Common myeloid progenitor, CD34-positive (primary cell): ENCODE results near the gene CAPNS2.

ENCODE experiments used
- CTCF ChIA-PET: fragments of 350-600 bp; sonication (Branson Sonifier 250); formaldehyde crosslinking; loops from one replicate; lab custom pipeline; 2021; ENCODE audit warnings: antibody characterized with exemption; lab: Charles Lee
- POLR2A ChIA-PET: fragments of 350-600 bp; sonication (Branson Sonifier 250); formaldehyde crosslinking; loops from one replicate; lab custom pipeline; 2021; ENCODE audit warnings: antibody characterized with exemption; lab: Charles Lee
- DNase-seq, 3 donors: peaks; one replicate each; pipeline versions ENCODE4 v3.0.0 to v3.0.0-alpha.2; 2013
- H3K27ac ChIP-seq, 2 experiments: 1 replicate in 1 of 2; 2 replicates in 1 of 2; pipeline ENCODE4 v1.7.0; 2013; ENCODE audit warnings: inconsistent platforms in 2 of 2, low read length in 2 of 2, mild to moderate bottlenecking in 2 of 2, low read depth in 1 of 2, moderate library complexity in 1 of 2; ENCODE audit not compliant: severe bottlenecking in 2 of 2, insufficient read depth in 1 of 2, poor library complexity in 1 of 2
- H3K27me3 ChIP-seq, 5 experiments: replicated peaks in 2 of 5; 1 replicate in 3 of 5; 2 replicates in 2 of 5; pipeline versions ENCODE4 v1.6.1 to v1.7.0; 2013; ENCODE audit warnings: low read length in 4 of 5, mild to moderate bottlenecking in 2 of 5, moderate library complexity in 2 of 5, inconsistent platforms in 1 of 5; ENCODE audit not compliant: insufficient read depth in 5 of 5, control insufficient read depth in 4 of 5
- H3K36me3 ChIP-seq, 4 experiments: 1 replicate in 2 of 4; 2 replicates in 2 of 4; pipeline versions ENCODE4 v1.6.1 to v1.7.0; 2013; ENCODE audit warnings: low read length in 3 of 4, control low read depth in 1 of 4, mild to moderate bottlenecking in 1 of 4; ENCODE audit not compliant: control insufficient read depth in 4 of 4, insufficient read depth in 4 of 4
- H3K4me1 ChIP-seq, 4 experiments: 1 replicate in 3 of 4; 2 replicates in 1 of 4; pipeline versions ENCODE4 v1.6.1 to v1.7.1; 2013; ENCODE audit warnings: low read length in 3 of 4, mild to moderate bottlenecking in 3 of 4, control low read depth in 1 of 4, inconsistent platforms in 1 of 4, moderate library complexity in 1 of 4; ENCODE audit not compliant: control insufficient read depth in 4 of 4, insufficient read depth in 4 of 4; ENCODE audit errors: control extremely low read depth in 1 of 4
- H3K4me3 ChIP-seq, 7 experiments: 1 replicate in 4 of 7; 2 replicates in 3 of 7; pipeline versions ENCODE4 v1.5.1 to v1.7.0; 2013; ENCODE audit warnings: mild to moderate bottlenecking in 7 of 7, low read length in 6 of 7, moderate library complexity in 6 of 7, inconsistent platforms in 2 of 7, low read depth in 2 of 7, control low read depth in 1 of 7; ENCODE audit not compliant: insufficient read depth in 4 of 7, control insufficient read depth in 1 of 7; ENCODE audit errors: extremely low read depth in 1 of 7
- H3K9me3 ChIP-seq, 5 experiments: 1 replicate in 4 of 5; 2 replicates in 1 of 5; pipeline versions ENCODE4 v1.6.1 to v1.7.1; 2013; ENCODE audit warnings: low read length in 4 of 5, mild to moderate bottlenecking in 2 of 5, inconsistent platforms in 1 of 5, low read depth in 1 of 5, moderate library complexity in 1 of 5; ENCODE audit not compliant: control insufficient read depth in 4 of 5, insufficient read depth in 2 of 5; ENCODE audit errors: control extremely low read depth in 1 of 5
- WGBS: methylation state at CpG from one replicate; pipeline ENCODE4 v1.1.5; 2013; ENCODE audit not compliant: insufficient coverage; 5-methylcytosine and 5-hydroxymethylcytosine counted together

Gene CAPNS2

DNA sequence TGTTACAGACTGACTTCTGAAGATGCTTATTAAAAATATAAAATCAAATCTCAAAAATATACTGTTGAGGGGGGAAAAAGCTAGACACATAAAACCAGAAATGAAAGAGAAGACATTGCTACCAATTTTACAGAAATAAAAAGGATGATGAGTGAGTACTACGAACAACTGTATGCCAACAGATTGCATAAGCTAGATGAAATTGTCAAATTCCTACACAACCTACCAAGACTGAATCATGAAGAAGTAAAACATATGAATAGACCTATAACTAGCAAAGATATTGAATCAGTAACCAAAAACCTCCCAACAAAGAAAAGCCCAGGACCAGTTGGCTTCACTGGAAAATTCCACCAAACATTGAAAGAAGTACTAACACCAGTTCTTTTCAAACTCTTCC is 3.5 kb upstream of the CAPNS2 start:
- no CpG with 5 or more reads among the region's 1 CpG for WGBS
- POLR2A ChIA-PET, result no interaction called here
- CTCF ChIA-PET, result interaction anchor here (1.4 to 1.7 kb wide), 3 partner anchors 11 to 85 kb away, joined by 3 to 8 read pairs (median 3); no protein-coding TSS in a partner anchor
- H3K36me3 ChIP-seq, result peaks cover 2 to 48% (median 22%) of the 10 kb centered on the region in 4 experiments
- H3K27ac ChIP-seq, result no peak overlapping the region
- no peaks in the 10 kb centered on the region for H3K9me3 ChIP-seq
- peaks cover 0 to 8% (median 2%) of the 10 kb centered on the region in 4 experiments for H3K4me1 ChIP-seq
- no peak for DNase-seq
- H3K4me3 ChIP-seq, result no peak overlapping the region
- H3K27me3 ChIP-seq, result no peaks in the 10 kb centered on the region

DNA sequence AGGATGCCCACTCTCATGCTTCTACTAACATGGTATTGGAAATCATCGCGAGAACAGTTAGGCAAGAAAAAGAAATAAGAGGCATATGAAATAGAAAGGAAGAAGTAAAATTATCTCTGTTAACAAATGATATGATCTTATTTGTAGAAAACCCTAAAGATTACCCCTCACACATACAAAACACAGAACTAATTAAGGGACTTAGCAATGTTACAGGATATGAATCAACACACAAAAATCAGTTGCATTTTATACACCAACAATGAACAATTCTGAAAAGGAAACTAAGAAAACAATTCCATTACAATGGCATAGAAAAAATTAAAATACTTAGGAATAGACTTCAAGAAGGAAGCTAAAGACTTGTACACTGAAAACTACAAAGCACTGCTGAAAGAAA is 2.7 kb upstream of the CAPNS2 start:
- no peak for DNase-seq
- WGBS, result no CpG with 5 or more reads among the region's 2 CpGs
- CTCF ChIA-PET, result no interaction called here
- Histone ChIP-seq H3K36me3 (peaks cover 2 to 40% (median 21%) of the 10 kb centered on the region in 4 experiments), H3K4me1 (peaks cover 0 to 13% (median 4%) of the 10 kb centered on the region in 4 experiments), H3K4me3 (no peak overlapping the region), H3K27ac (no peak overlapping the region), H3K27me3 (no peaks in the 10 kb centered on the region), H3K9me3 (no peaks in the 10 kb centered on the region)
- POLR2A ChIA-PET, result no interaction called here

DNA sequence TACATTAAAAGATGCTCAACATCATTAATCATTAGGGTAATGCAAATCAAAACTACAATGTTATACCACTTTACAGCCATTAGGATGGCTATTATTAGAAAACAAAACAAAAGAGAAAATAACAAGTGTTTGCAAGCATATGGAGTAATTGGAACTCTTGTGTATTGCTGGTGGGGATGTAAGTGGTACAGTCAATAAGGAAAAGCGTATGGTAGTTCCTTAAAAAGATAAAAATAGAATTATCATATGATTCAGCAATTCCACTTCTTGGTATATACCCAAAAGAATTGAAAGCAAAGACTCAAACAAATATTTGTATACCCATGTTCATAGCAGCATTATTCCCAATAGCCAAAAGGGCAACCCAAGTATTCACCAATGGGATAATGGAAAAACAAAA is 1.4 kb upstream of the CAPNS2 start:
- peaks cover 0 to 13% (median 4%) of the 10 kb centered on the region in 4 experiments for H3K4me1 ChIP-seq
- CTCF ChIA-PET, result no interaction called here
- no peak overlapping the region for H3K4me3 ChIP-seq
- POLR2A ChIA-PET, result no interaction called here
- no peak overlapping the region for H3K27ac ChIP-seq
- peaks cover 2 to 33% (median 21%) of the 10 kb centered on the region in 4 experiments for H3K36me3 ChIP-seq
- H3K27me3 ChIP-seq, result no peaks in the 10 kb centered on the region
- DNase-seq, result no peak
- WGBS, result no CpG with 5 or more reads among the region's 1 CpG
- H3K9me3 ChIP-seq, result no peaks in the 10 kb centered on the region

DNA sequence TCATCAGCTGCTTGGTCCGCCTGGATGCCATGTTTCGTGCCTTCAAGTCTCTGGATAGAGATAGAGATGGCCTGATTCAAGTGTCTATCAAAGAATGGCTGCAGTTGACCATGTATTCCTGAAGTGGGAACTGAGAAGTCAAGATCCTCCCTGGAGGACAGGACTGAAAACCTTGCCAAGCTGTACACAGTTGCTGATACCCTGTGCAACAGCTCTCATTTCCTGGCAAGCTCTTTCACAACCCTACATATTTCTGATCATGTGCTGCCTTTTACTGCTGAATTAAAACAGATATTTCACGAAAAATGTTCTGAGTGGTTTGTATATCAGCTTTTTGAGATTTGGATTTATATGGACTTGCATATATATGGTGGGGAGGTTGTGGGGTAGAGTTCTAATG is 898 bp downstream of the CAPNS2 start:
- ChIA-PET POLR2A (interaction anchor here (0.6 kb wide), 1 partner anchor 45 kb away, joined by 3 read pairs; no protein-coding TSS in a partner anchor), CTCF (interaction anchor here (0.5 to 2.0 kb wide), 9 partner anchors 8 to 560 kb away, joined by 3 to 5 read pairs (median 4); no protein-coding TSS in a partner anchor)
- no peak overlapping the region for H3K4me3 ChIP-seq
- DNase-seq, result no peak
- H3K36me3 ChIP-seq, result peaks cover 0 to 21% (median 11%) of the 10 kb centered on the region in 4 experiments
- peaks cover 0 to 19% (median 4%) of the 10 kb centered on the region in 4 experiments for H3K4me1 ChIP-seq
- H3K27me3 ChIP-seq, result no peaks in the 10 kb centered on the region
- H3K9me3 ChIP-seq, result no peaks in the 10 kb centered on the region
- WGBS, result 90% methylated on average over 3 of the region's 3 CpGs
- no peak overlapping the region for H3K27ac ChIP-seq

DNA sequence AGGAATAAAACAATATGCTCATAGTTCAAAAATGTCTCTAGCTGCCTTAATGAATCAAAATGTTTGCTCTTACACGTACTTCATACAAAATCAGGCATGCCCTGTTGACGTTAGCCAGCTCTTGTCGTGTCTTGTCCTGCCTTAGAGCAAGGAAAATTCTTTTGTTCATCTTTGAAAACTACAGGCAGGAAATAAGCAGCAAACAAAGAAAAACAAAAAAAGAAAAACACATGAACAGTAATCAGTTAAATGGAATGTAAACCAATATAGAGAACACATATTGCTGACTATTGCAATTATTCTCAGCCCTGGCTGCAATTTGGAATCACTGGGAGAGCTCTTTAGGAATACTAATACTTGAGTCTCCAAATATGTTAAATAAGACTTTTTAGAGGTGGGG is 1.7 kb downstream of the CAPNS2 start:
- Histone ChIP-seq H3K36me3 (peaks cover 0 to 17% (median 9%) of the 10 kb centered on the region in 4 experiments), H3K4me1 (peaks cover 0 to 25% (median 4%) of the 10 kb centered on the region in 4 experiments), H3K9me3 (no peaks in the 10 kb centered on the region), H3K27ac (no peak overlapping the region), H3K27me3 (no peaks in the 10 kb centered on the region), H3K4me3 (no peak overlapping the region)
- POLR2A ChIA-PET, result interaction anchor here (0.6 kb wide), 1 partner anchor 46 kb away, joined by 3 read pairs; no protein-coding TSS in a partner anchor
- 100% methylated on average over 1 of the region's 3 CpGs for WGBS
- CTCF ChIA-PET, result interaction anchor here (0.7 to 2.0 kb wide), 4 partner anchors 14 to 134 kb away, joined by 3 to 5 read pairs (median 4); no protein-coding TSS in a partner anchor
- no peak for DNase-seq

DNA sequence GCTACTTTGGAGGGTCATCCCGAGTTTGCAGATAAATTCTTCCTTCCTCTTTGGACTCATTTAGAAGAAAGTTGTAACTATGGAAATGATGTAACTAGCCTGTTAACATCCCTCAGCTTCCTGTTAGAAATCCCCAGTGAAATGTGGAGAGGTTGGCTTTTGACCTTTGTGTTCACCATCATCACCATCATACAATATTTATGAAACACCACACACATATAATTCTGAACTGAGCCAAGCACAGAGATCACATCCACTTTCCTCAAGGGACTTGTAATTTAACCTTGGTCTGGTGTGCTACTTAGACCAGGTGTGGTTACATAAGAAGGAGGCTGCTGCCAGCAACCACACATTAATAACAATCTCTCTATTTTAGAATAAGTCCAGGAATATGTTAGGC is 2.5 kb downstream of the CAPNS2 start:
- ChIA-PET CTCF (interaction anchor here (2.0 kb wide), 1 partner anchor 20 kb away, joined by 4 read pairs; no protein-coding TSS in a partner anchor), POLR2A (no interaction called here)
- DNase-seq, result no peak
- Histone ChIP-seq H3K27me3 (no peaks in the 10 kb centered on the region), H3K4me1 (peaks cover 0 to 34% (median 6%) of the 10 kb centered on the region in 4 experiments), H3K9me3 (no peaks in the 10 kb centered on the region), H3K36me3 (peaks cover 0 to 15% (median 7%) of the 10 kb centered on the region in 4 experiments), H3K4me3 (no peak overlapping the region), H3K27ac (no peak overlapping the region)
- no CpG with 5 or more reads among the region's 1 CpG for WGBS

DNA sequence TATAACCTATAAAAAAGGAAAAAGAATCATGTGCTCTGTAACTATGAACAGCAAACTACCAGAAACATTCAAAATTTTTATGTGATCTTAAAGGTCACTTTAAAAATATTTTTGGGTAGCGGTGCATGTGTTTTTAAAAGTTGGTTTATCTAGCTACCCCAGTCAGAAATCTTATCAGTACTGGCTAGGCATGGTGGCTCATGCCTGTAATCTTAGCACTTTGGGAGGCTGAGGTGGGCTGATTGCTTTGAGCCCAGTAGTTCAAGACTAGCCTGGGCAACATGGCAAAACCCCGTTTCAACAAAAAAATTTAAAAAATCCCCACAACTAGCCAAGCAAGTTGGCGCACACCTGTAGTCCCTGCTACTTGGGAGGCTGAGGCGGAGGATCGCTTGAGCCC is 3.7 kb downstream of the CAPNS2 start:
- H3K36me3 ChIP-seq, result peaks cover 0 to 17% (median 9%) of the 10 kb centered on the region in 4 experiments
- H3K27ac ChIP-seq, result no peak overlapping the region
- H3K4me1 ChIP-seq, result peaks cover 2 to 45% (median 14%) of the 10 kb centered on the region in 4 experiments
- no peak overlapping the region for H3K4me3 ChIP-seq
- no peaks in the 10 kb centered on the region for H3K9me3 ChIP-seq
- no peaks in the 10 kb centered on the region for H3K27me3 ChIP-seq
- no peak for DNase-seq
- WGBS, result 67% methylated on average over 1 of the region's 5 CpGs
- POLR2A ChIA-PET, result no interaction called here
- CTCF ChIA-PET, result no interaction called here
